Spleen (tissue), 11 donors: ENCODE measurements around the gene ALKBH3. TPM values are rescaled to one million over a fixed set of nuclear protein-coding genes. Genes with fewer than 3 reads are reported as not detected.
A peak's percentile ranks its signal among the peaks of the same experiment; 100 is the strongest.

ENCODE experiments used
- DNase-seq: peaks from one replicate; pipeline ENCODE4 v3.0.0-alpha.2; 2020
- H3K27ac ChIP-seq, 8 donors: fragments of 200-600 bp; sonication (generic) in 7 of 8; 1 replicate in 4 of 8; 2 replicates in 4 of 8; pipeline versions ENCODE4 v1.5.0 to v1.8.0; 2016 to 2021; ENCODE audit warnings: inconsistent platforms in 4 of 8, mild to moderate bottlenecking in 4 of 8, moderate library complexity in 1 of 8
- H3K27me3 ChIP-seq, 7 donors: fragments of 200-600 bp; sonication (generic) in 6 of 7; replicated peaks in 1 of 7; 1 replicate in 4 of 7; 2 replicates in 3 of 7; pipeline versions ENCODE4 v1.5.0 to v1.8.0; 2016 to 2021; ENCODE audit warnings: inconsistent platforms in 3 of 7, mild to moderate bottlenecking in 1 of 7
- H3K36me3 ChIP-seq, 6 donors: fragments of 200-600 bp; sonication (generic) in 5 of 6; 1 replicate in 4 of 6; 2 replicates in 2 of 6; pipeline versions ENCODE4 v1.5.0 to v1.8.0; 2016 to 2021; ENCODE audit warnings: inconsistent platforms in 2 of 6
- H3K4me1 ChIP-seq, 6 donors: fragments of 200-600 bp; sonication (generic) in 5 of 6; 1 replicate in 3 of 6; 2 replicates in 3 of 6; pipeline versions ENCODE4 v1.5.0 to v1.8.0; 2016 to 2021; ENCODE audit warnings: inconsistent platforms in 3 of 6
- H3K4me3 ChIP-seq, 8 donors: fragments of 200-600 bp; sonication (generic) in 7 of 8; 1 replicate in 4 of 8; 2 replicates in 4 of 8; pipeline versions ENCODE4 v1.5.0 to v1.8.0; 2016 to 2021; ENCODE audit warnings: inconsistent platforms in 4 of 8, mild to moderate bottlenecking in 4 of 8, moderate library complexity in 2 of 8
- H3K9me3 ChIP-seq, 8 donors: fragments of 200-600 bp; sonication (generic) in 7 of 8; 1 replicate in 4 of 8; 2 replicates in 4 of 8; pipeline versions ENCODE4 v1.5.0 to v1.8.0; 2016 to 2021; ENCODE audit warnings: inconsistent platforms in 4 of 8
- CTCF ChIP-seq, 11 experiments: fragments of 200-600 bp in 7 of 11; fragments of 450-650 bp in 4 of 11; sonication (generic) in 4 of 11; IDR thresholded peaks in 8 of 11; conservative IDR thresholded peaks in 3 of 11; 1 replicate in 7 of 11; 2 replicates in 4 of 11; pipeline versions ENCODE4 v1.4.0 to v1.8.0; 2016 to 2021; ENCODE audit warnings: antibody characterized with exemption in 11 of 11, inconsistent platforms in 4 of 11, mild to moderate bottlenecking in 1 of 11
- POLR2A ChIP-seq, 3 donors: fragments of 450-650 bp; IDR thresholded peaks; one replicate each; pipeline ENCODE4 v1.5.1; 2017; ENCODE audit warnings: antibody characterized with exemption in 3 of 3, mild to moderate bottlenecking in 1 of 3
- POLR2AphosphoS5 ChIP-seq, 3 donors: sonication (generic); formaldehyde crosslinking; IDR thresholded peaks; one replicate each; pipeline ENCODE4 v1.5.1; 2017; ENCODE audit warnings: antibody characterized with exemption in 3 of 3
- WGBS, 5 donors: extraction: QIAGEN DNeasy Blood & Tissue Kit in 3 of 5; methylation state at CpG; one replicate each; pipeline versions ENCODE4 v1.1.5 to v1.1.7; 2013 to 2018; 5-methylcytosine and 5-hydroxymethylcytosine counted together
- intact Hi-C: fragments of 100-400 bp; cut with DNase I; formaldehyde crosslinking; loops from one replicate; pipeline ENCODE4 v1.15.0; 2023; ENCODE audit warnings: low total_unique reads
- polyA plus RNA-seq, 3 donors: library from polyadenylated mRNA; stranded (reverse); fragments of 200-250 nt; gene quantifications; one replicate each; pipeline ENCODE4 v1.2.1, GENCODE V29; 2013
- total RNA-seq, 7 donors: library from RNA; depleted of rRNA in 3 of 7; stranded (reverse); fragments of >200 nt in 3 of 7; fragmentation: NEBNext Ultra II Directional in 4 of 7; extraction: Animal tissue kit (Norgen Biotek cat#: 25700) in 4 of 7; gene quantifications; one replicate each; pipeline versions ENCODE4 v1.1.0 to v1.2.1, GENCODE V29; 2016 to 2021
- donor health status: healthy with polysubstance abuse.
- donor health status: DM: no; HTN: no; CAD: no; lungs with moderate emphysema.
- donor health status: DM: no; HTN: no; CAD: no.
- donor health status: Bipolar disorder and iron deficiency.
- donor health status: healthy.
- donor health status: DM: no; HTN: no; CAD: no.
- donor health status: DM: yes; HTN: yes; CAD: no.

The ALKBH3 gene
- total and polyA plus RNA-seq, 10 donors = 21.6 to 42.2 (median 32.6) TPM

- WGBS, 5 donors = 29 to 38% (median 32%) methylated on average over 4 of the region's 4 CpGs
- Histone ChIP-seq H3K4me1 (no peaks in the 10 kb centered on the region), H3K9me3 (no peaks in the 10 kb centered on the region), H3K36me3 (peaks cover 0 to 59% (median 15%) of the 10 kb centered on the region in 6 donors), H3K27me3 (no peaks in the 10 kb centered on the region), H3K27ac (no peak overlapping the region), H3K4me3 (no peak overlapping the region)
- TF ChIP-seq CTCF (IDR thresholded peaks at IDR 0.05 in 8 of 11, conservative IDR thresholded peaks at IDR 0.05 in 3 of 11) (peak; percentile 45 to 77 (median 69)), POLR2AphosphoS5 (IDR thresholded peaks at IDR 0.05) (no peak)
- intact Hi-C loops = loop anchor here (10.0 kb wide), 1 partner anchor 287 kb away; no protein-coding TSS in a partner anchor
- DNase-seq = no peak
Measured at GRCh38 chr11:43852057-43852636, 28.5 kb upstream of the ALKBH3 start.

GRCh38 chr11:43853781-43854180, 26.9 kb upstream of the ALKBH3 start:
- H3K9me3 ChIP-seq = no peaks in the 10 kb centered on the region
- DNase-seq = no peak
- intact Hi-C loops = loop anchor here (10.0 kb wide), 1 partner anchor 289 kb away; no protein-coding TSS in a partner anchor
- no peaks in the 10 kb centered on the region for H3K27me3 ChIP-seq
- no peak for TF ChIP-seq POLR2AphosphoS5 (IDR thresholded peaks at IDR 0.05)
- TF ChIP-seq POLR2A (IDR thresholded peaks at IDR 0.05) = no peak
- TF ChIP-seq CTCF (IDR thresholded peaks at IDR 0.05 in 8 of 11, conservative IDR thresholded peaks at IDR 0.05 in 3 of 11) = no peak
- H3K36me3 ChIP-seq = peaks cover 0 to 60% (median 15%) of the 10 kb centered on the region in 6 donors
- no peak overlapping the region for H3K27ac ChIP-seq
- H3K4me3 ChIP-seq = no peak overlapping the region
- H3K4me1 ChIP-seq = no peaks in the 10 kb centered on the region

- intact Hi-C loops = loop anchor here (10.0 kb wide), 1 partner anchor 292 kb away; no protein-coding TSS in a partner anchor
- TF ChIP-seq POLR2A (IDR thresholded peaks at IDR 0.05) (no peak), POLR2AphosphoS5 (IDR thresholded peaks at IDR 0.05) (no peak), CTCF (IDR thresholded peaks at IDR 0.05 in 8 of 11, conservative IDR thresholded peaks at IDR 0.05 in 3 of 11) (no peak)
- H3K27me3 ChIP-seq = no peaks in the 10 kb centered on the region
Measured at GRCh38 chr11:43856993-43857392, 23.6 kb upstream of the ALKBH3 start.

GRCh38 chr11:43861141-43861540, 19.5 kb upstream of the ALKBH3 start:
- intact Hi-C loops = no loop called here
- Histone ChIP-seq H3K9me3 (peaks cover 0 to 18% (median 12%) of the 10 kb centered on the region in 8 donors), H3K27ac (no peak overlapping the region), H3K27me3 (no peaks in the 10 kb centered on the region), H3K36me3 (peaks cover 0 to 15% (median 0%) of the 10 kb centered on the region in 6 donors), H3K4me1 (no peaks in the 10 kb centered on the region), H3K4me3 (no peak overlapping the region)
- no peak for TF ChIP-seq POLR2A (IDR thresholded peaks at IDR 0.05)
- whole genome bisulfite sequencing, 5 donors = 85 to 89% (median 86%) methylated on average over 2 of the region's 2 CpGs
- no peak for DNase-seq

More at GRCh38 chr11:43856993-43857392, 23.6 kb upstream of the ALKBH3 start:
- Histone ChIP-seq H3K36me3 (peaks cover 0 to 47% (median 15%) of the 10 kb centered on the region in 6 donors), H3K4me3 (no peak overlapping the region), H3K4me1 (no peaks in the 10 kb centered on the region), H3K27ac (no peak overlapping the region), H3K9me3 (peaks cover 0 to 18% (median 12%) of the 10 kb centered on the region in 8 donors)
- WGBS, 5 donors = 88 to 95% (median 92%) methylated on average over 3 of the region's 3 CpGs
- DNase-seq = no peak
